ENCODE measurements around the gene ZNF787.
A peak's percentile ranks its signal among the peaks of the same experiment; 100 is the strongest.

The ZNF787 gene

DNA sequence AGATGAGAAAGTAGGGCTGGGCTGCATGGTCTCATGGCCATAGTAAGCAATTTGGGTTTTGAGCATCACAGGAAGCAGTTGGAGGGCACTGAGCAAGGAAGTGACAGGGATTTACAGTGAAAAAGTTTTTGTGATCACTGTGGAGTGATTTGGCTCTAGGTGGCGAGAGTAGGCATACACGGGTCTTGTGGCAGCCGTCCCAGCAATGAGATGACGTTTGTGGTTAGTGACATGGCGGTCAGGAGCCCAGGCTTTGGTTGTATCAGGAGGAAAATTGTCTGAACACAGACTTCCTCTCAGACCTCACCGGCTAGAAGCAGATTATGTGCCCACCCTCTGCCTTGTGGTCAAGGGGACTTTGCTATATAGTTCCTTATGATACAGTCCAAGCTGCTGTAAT is 23.3 kb upstream of the ZNF787 start:
- no peak for DNase-seq (ENCODE audit: low read depth in 1 of 2, low spot score in 1 of 2)

GRCh38 chr19:56142897-56143434 is 21.9 kb upstream of the ZNF787 start:
- DNase-seq (ENCODE audit: low read depth in 1 of 2, low spot score in 1 of 2), result no peak

- DNase-seq (ENCODE audit: low read depth in 1 of 2, low spot score in 1 of 2), result no peak
Observed at GRCh38 chr19:56142087-56142787, 21.1 kb upstream of the ZNF787 start.

DNA sequence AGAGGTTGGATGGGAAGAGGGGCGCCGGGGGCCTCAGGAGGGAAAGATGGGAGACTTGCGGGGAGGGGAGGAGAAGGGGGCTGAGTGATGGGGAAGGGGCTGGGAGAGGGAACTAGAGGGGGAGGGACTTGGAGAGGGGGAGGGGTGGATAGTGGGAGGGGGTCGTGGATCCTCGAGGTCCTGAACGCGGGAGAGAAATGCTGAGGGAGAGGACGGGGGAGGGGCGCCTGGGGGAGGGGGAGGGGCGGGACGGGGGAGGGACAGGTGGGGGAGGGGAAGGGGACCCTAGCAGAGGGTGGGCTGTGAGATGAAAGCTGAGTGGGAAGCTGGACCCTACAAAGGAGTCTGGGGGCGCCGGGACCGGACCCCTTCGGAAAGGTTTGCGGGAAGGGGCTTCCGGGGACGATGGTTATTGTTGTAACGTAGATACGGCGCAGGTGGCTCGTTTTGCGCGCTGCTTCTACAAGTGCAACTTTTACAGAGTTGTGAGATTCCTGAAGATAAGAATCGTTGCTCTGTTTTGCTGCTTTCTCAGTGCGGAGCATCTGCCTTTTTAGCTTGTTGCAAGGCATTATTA is 20.4 kb upstream of the ZNF787 start:
- DNase-seq (ENCODE audit: low read depth in 1 of 2, low spot score in 1 of 2), result no peak

- peak; percentile 99 to 100 for DNase-seq (ENCODE audit: low read depth in 1 of 2, low spot score in 1 of 2)
Observed at GRCh38 chr19:56140583-56141416, 19.7 kb upstream of the ZNF787 start, which contains the start of gene ZNF444. TSS of gene ZNF444 (plus strand) at chr19:56141287. CDS start at chr19:56146912, 5,625 bp downstream.

GRCh38 chr19:56139847-56140582 is 18.9 kb upstream of the ZNF787 start:
- DNase-seq (ENCODE audit: low read depth in 1 of 2, low spot score in 1 of 2), result no peak

DNA sequence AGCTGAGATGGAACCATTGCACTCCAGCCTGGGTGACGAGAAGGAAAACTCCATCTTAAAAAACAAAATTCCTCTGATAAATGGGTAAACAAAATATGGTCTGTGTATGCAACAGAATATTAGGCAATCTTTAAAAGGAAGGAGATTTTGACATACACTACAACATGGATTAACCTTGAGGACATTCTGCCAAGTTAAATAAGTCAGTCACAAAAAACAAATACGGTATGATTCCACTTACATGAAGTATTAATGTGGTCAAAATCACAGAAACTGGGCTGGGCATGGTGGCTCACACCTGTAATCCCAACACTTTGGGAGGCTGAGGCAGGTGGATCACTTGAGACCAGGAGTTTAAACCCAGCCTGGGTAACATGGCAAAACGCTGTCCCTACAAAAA is 17.0 kb upstream of the ZNF787 start:
- DNase-seq (ENCODE audit: low read depth in 1 of 2, low spot score in 1 of 2), result no peak

DNA sequence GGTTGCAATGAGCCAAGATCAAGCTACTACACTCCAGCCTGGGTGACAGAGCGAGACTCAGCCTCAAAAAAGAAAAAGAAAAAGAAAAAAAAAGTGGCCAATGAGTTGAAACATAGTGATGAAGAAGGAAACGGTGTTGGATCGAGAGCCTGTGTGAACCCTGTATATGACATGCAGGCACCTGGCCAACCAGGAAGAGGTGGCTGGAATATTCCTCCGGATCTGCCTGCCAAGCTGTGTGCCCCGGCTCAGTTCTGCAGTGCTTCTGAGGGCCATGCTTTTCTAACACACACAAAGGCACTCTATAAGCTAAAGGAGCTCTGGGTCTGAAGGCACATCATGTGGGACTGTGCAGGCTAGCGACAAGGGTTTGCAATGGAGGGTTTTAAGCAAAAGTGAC is 16.3 kb upstream of the ZNF787 start:
- DNase-seq (ENCODE audit: low read depth in 1 of 2, low spot score in 1 of 2), result no peak

- DNase-seq (ENCODE audit: low read depth in 1 of 2, low spot score in 1 of 2), result no peak
Observed at GRCh38 chr19:56136362-56136761, 15.3 kb upstream of the ZNF787 start.

DNA sequence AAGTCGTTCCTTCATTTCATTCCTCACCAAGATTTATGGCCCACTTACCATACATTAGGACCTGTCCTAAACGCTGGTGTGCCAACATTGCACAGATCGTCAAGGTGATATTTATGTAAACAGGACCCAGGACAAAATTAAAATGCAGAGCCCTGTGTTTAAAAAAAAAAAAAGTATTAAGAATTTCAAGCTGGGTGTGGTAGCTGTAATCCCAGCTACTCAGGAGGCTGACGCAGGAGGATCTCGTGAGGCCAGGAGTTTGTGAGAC is 13.5 kb upstream of the ZNF787 start:
- no peak for DNase-seq (ENCODE audit: low read depth in 1 of 2, low spot score in 1 of 2)

GRCh38 chr19:56133858-56134653 is 13.0 kb upstream of the ZNF787 start:
- no peak for DNase-seq (ENCODE audit: low read depth in 1 of 2, low spot score in 1 of 2)

GRCh38 chr19:56132316-56132822 is 11.3 kb upstream of the ZNF787 start:
- no peak for DNase-seq (ENCODE audit: low read depth in 1 of 2, low spot score in 1 of 2)

- DNase-seq (ENCODE audit: low read depth in 1 of 2, low spot score in 1 of 2), result no peak
Observed at GRCh38 chr19:56131651-56132050, 10.6 kb upstream of the ZNF787 start.

DNA sequence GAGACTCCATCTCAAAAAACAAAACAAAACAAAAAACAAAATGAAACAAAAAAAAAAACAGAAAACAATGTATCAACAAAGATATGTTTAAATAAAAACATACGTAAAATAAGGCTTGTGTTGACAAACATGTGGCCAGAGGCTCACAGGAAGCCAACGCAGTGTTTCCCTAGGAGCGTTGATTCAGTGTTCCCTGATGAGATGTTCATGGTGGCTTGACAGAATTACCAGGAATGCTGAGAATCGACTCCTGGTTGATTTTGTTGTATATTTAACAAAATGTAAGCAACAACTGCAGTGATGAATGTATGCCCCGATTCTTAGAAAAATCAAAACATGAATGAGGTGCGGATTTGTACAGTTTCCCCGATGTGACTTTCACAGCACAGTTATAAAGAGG is 8.9 kb upstream of the ZNF787 start:
- DNase-seq (ENCODE audit: low read depth in 1 of 2, low spot score in 1 of 2), result no peak

DNA sequence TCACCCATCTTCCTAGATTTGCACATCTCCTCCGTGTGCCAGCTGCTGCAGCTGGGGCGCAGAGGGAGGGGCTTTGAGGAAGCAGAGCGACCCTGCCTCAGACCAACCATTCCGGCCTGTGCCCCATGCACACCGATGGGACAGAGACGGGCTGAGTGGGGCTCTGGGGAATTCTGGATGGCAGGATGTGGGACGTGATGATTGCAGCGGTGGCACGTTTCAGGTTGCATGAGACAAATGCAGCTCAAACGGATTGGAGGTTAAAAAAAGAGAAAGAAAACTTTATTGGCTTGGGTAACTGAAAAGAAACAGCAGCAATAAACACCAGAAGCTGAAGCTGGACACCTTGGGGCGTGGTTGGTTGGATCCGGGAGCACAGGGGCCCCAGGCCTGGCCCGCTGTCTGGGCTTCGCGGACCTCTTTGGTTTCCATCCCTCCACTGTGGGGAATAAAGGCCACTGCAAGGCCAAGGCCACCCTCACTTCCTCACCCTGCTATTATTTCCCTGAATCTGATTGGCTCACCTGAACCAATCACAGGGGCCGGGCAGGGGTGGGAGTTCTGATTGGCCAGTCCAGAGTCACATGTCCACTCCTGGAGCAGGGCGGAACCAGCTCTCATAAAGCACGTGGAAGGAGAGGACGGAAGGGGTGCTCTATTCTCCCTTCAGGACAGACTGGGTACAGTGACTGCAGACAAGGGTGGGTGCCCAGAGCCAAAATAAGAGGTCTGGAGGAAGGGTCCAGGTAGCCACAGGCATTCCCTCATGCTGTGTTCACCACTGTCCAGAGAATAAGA is 6.1 kb upstream of the ZNF787 start:
- DNase-seq (ENCODE audit: low read depth in 1 of 2, low spot score in 1 of 2), result no peak

- DNase-seq (ENCODE audit: low read depth in 1 of 2, low spot score in 1 of 2), result no peak
Observed at GRCh38 chr19:56125806-56126590, 4.9 kb upstream of the ZNF787 start.

DNA sequence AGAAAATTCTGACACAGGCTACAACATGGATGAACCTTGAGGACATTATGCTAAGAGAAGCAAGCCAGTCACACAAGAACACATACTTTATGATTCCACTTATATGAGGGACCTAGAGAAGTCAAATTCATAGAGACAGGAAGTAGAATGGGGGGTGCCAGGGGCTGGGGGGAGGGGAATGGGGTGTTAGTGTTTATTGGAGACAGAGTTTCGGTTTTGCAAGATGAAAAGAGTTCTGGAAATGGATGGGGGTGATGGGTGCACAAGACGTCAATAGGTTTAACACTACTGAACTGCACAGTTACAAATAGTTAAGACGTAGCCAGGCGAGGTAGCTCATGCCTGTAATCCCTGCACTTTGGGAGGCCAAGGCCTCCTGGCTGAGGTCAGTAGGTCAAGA is 3.5 kb upstream of the ZNF787 start:
- no peak for DNase-seq (ENCODE audit: low read depth in 1 of 2, low spot score in 1 of 2)

GRCh38 chr19:56123266-56123891 is 2.3 kb upstream of the ZNF787 start:
- no peak for DNase-seq (ENCODE audit: low read depth in 1 of 2, low spot score in 1 of 2)
